DLD1 (cell line): ENCODE results near the gene UPB1.
"Not testable (repeated sequence)": the region's sequence is repeated elsewhere in the genome, so short reads cannot be mapped to it uniquely, and the experiment has no call there.

Source experiments
- in situ Hi-C: cut with HindIII; loops from 2 replicates; pipeline ENCODE4 v1.10.0; 2017; ENCODE audit warnings: low sequenced_read_pairs

The UPB1 gene

GRCh38 chr22:24526191-24526590 is 31.1 kb downstream of the UPB1 start:
- in situ Hi-C loops: no loop called here

DNA sequence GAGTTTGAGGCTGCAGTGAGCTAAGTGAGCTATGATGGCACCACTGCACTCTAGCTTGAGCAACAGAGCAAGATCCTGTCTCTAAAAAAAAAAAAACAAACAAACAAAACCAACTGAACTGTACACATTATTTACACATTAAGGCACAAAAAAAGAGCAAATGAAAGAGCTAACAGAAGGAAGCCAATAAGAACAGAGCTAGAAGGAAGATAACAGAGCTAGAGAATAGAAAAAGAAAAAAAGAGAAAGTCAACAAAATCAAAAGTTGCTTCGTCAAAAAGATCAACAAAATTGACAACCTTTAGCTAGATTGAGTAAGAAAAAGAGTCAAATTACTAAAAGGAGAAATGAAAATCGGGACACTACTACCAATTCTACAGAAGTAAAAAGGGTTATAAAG is 34.8 kb downstream of the UPB1 start:
- in situ Hi-C loops: no loop called here

GRCh38 chr22:24530968-24531367 is 35.8 kb downstream of the UPB1 start:
- in situ Hi-C loops: not testable (repeated sequence)

DNA sequence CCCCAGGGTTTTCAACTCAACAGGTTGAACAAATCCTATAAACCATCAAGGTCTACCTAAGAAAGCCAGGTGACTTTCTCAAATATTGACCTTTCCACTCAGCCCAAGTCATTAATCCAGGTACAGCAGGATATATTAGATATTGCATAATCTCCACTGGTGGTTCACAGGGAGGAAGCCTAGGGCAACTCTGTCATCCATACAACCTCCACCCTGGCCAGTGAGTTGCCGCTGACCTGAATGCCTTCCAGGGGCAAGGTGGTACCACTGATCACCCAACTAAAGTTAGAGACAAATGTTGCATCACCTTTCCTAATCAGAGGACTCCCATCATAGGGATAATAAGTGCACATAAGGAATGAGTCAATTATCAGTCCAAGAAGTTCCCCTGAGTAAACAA is 36.9 kb downstream of the UPB1 start:
- in situ Hi-C loops: no loop called here

DNA sequence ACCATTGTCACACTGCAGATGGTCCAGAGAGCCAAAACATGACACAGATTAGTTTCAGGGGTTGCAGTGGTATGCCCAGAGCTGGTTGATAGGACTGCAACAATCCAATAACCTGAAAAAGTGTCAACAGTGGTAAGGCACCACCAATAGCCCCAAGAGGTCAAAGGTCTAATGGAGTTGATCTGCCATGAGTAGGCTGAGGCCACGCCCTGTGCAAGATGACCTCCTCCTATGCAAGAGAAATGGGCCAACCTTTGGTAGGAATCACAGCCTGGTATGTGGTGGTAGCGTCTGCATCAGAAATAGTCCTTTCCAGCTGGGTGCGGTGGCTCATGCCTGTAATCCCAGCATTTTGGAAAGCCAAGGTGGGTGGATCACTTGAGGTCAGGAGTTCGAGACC is 40.2 kb downstream of the UPB1 start:
- in situ Hi-C loops: no loop called here

GRCh38 chr22:24536089-24536488 is 41.0 kb downstream of the UPB1 start:
- in situ Hi-C loops: no loop called here

GRCh38 chr22:24540470-24540869 is 45.3 kb downstream of the UPB1 start:
- in situ Hi-C loops: no loop called here

DNA sequence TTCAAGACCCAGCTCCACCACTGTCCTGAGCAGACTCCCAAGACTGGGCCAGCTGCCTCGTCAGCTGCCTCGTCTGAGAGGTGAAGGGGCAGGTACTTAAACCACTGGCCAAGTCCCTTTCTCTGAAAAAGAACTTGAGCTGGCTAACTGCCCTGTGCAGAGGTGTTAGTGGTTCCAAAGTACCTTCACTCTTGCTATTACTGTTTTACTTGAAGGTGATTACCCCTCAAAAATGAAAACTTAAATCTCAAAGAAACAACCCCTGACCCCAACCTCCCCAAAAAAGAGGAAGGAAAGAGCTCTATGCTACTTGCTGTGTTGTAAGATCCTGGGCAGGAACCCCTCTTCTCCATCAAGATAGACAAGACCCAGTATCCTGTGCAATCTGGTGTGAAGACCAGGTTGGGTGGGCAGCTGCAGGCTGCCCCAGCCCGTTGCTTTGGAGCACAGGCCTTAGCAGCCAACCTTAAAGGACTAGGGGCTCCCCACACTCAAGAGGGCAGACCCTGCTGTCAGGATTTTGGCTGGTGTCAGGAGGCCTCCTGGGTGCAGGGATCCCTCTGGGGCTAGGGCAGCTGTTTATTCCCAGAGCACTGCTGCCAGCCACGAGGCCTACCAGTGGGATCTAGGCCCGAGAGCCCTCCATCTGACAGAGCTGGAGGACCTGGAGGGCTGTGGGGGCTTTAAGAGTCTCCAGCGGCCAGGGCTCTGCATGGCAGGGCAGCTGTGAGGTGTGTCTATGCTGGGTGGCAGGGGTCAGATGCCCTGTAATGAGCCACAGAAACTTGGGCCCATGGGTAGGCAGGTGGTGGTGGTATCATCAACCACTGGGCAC is 46.8 kb downstream of the UPB1 start:
- in situ Hi-C loops: no loop called here

DNA sequence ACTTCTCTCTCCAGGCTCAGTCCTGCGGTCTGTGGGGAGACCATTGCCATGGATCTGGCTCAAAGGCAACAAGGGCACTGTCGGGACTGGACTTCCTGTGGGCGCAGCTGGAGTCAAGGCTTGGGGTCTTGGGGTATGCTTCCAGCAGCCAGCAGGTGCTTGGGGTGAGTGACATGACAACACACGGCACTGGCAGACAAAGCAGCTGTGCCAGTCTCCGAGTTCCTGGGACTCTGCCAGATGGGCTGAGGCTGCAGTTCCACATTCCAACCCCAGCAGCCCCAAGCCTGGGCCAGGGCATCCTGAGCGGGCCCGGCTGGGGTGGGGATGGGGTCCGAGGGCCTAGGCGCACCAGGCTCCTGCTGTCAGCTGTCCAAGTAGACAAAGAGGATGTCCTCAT is 47.5 kb downstream of the UPB1 start:
- in situ Hi-C loops: no loop called here

GRCh38 chr22:24543185-24543601 is 48.1 kb downstream of the UPB1 start:
- in situ Hi-C loops: no loop called here

DNA sequence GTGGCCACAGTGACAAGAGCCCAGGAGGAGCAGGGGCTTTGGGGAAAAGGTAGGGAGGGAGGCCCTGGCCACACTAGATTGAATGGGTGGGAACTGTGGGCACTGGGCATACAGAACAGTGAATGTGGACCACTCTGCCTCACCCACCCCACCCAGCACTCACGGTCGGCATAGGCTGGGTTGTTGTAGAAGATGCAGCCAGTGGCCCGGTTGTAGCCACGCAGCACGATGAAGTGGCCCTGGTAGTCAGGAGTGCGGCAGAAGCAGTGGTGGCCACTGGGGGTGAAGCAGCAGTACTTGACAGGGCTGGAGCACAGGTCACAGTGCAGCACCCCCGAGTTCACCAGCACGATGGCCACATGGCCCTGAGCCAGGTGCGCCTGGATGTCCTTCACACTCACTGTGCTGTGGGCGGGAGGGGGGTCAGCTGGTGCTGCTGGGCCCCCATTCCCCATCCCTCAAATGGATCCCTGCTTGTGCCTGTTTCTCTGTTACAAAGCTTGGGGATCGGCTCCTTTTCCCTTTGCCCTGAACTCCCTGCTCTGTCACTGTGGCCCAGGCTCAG is 48.6 kb downstream of the UPB1 start:
- in situ Hi-C loops: no loop called here

DNA sequence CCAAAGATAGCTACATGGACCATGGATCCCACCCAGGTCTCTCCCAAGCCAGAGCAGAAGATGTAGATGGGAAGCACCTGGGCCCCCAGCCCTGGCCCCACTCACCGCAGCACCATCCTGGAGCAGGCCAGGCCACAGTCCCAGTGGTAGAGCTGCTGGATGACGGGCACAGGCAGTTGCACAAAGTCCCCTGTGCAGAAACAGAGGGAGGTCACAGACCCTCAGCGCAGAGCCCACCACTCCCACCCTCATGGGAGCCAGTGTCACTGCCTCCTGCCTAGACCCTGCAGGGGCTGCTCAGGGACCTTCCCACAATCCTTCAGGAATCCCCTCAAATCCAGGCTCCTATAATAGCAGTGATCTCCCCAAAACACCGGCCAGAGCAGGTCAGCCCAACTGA is 53.7 kb downstream of the UPB1 start:
- in situ Hi-C loops: no loop called here

DNA sequence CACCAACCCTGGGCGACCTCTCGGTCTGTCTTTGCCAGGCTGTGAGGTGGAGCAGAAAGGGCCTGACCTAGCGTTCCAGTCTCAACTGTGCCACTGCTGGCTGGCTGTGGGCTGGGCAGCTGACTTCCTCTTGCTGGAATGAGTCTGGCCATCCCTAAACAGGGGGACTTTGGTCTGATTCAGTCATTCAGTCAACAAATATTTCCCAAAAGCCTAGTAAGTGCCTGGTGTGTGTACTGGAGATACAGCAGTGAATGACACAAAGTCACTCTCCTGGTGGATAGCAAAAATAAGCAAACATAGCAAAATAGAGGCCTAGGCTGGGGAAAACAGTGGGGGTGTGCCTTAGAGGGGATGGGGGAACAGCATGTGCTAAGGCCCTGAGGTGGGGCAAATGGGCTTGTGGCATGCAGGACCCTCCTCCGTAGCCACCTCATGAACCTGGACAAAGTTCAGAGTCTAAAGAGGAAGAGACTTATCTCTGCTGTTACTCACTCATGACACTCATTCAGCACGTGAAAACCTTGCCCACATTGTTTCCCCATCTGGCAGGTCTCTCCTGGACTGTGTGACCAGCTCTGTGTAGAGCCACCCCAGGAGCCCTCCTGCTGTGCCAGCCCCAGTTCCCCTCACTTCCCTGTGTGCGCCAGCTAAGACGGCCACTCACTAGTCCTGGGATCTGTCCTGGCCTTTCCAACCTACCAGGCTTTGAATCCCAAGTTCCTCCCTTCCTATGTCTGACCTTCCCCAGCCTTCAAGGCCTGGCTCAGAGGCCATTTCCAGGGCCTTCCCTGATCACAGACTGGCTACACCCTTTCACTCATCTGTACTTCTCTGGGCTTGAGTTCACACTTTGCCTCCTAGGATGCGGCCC is 55.1 kb downstream of the UPB1 start:
- in situ Hi-C loops: no loop called here

- in situ Hi-C loops: no loop called here
Observed at GRCh38 chr22:24550902-24551435, 55.8 kb downstream of the UPB1 start.

GRCh38 chr22:24552503-24553286 is 57.6 kb downstream of the UPB1 start:
- in situ Hi-C loops: not testable (repeated sequence)

DNA sequence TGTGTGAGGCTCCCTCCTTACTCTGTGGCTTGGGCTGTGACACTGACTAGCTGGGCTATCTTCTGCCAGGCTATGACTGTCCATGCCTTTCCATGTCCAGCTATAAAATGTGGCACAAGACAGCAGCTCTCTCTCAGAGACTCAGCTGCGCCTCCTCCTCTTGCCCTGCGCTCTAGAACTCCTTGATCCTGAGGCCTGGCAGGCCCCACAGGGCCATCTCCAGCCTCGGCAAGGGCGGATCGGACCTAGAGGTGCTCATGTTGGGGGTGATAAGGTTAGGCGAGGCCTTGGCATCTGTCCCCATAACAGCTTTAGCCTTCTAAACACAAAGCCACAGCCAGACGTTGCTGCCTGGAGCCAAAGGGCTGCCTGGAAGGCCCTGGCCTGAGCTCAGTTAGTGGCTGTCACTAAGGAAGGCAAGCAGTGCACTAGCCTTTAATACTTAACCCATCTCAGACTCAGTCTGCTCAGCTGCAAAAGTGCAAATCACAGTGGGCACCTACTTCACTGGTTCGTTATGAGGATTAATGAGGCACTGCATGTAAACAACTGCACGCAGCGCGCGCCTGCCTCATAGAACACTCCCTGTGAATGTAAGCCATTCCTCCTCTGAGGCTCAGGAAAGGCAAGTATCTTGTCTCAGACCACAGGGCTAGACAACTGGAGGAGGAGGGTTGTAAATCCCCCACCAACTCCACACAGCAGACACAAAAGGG is 58.6 kb downstream of the UPB1 start:
- in situ Hi-C loops: no loop called here

GRCh38 chr22:24554313-24555164 is 59.4 kb downstream of the UPB1 start, which contains the start of gene GUCD1:
Gene GUCD1, minus strand, starts transcription at chr22:24555138. Its CDS starts 147 bp downstream, at chr22:24554991.
- in situ Hi-C loops: no loop called here

- in situ Hi-C loops: no loop called here
Observed at GRCh38 chr22:24555165-24556039, 60.3 kb downstream of the UPB1 start, which contains the start of gene SNRPD3. Gene SNRPD3, plus strand, starts transcription at chr22:24555999. Its CDS starts 1,676 bp downstream, at chr22:24557675.
